ENCODE results near the gene ATR.

DNA sequence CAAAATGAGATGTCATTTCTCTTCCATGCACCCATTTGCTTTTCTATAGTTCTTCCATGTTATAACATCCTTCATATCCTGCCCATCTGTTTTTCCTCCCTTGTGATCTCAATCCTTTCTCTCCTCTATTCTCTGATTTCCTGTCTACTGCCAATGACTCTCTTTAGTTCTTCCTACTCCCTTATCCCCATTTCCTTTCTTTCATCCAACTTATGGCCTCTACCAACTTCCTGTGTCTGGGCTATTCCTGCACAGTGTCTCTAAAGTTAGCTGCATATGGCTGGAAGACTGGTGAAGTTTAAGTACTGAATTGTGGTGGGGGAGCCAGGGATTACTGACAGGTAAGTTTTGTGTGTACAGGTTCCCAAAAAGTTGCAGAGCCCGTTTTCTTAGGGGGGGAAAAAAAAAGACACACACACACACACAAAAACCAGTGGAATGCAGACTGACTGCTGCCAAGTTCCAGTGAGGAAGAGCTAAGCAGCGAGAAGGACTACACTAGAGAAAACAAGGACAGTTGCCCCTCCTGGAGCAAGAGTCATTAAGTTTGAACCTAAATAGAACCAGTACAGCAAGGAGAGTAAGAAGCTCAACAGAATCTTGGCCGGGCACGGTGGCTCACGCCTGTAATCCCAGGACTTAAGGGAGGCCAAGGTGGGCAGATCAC, 159.5 kb downstream of the ATR start:
- no peak for TF ChIP-seq EHMT2 (IDR thresholded peaks at IDR 0.05; ENCODE audit: low read depth)
- TF ChIP-seq, protein P1, sequence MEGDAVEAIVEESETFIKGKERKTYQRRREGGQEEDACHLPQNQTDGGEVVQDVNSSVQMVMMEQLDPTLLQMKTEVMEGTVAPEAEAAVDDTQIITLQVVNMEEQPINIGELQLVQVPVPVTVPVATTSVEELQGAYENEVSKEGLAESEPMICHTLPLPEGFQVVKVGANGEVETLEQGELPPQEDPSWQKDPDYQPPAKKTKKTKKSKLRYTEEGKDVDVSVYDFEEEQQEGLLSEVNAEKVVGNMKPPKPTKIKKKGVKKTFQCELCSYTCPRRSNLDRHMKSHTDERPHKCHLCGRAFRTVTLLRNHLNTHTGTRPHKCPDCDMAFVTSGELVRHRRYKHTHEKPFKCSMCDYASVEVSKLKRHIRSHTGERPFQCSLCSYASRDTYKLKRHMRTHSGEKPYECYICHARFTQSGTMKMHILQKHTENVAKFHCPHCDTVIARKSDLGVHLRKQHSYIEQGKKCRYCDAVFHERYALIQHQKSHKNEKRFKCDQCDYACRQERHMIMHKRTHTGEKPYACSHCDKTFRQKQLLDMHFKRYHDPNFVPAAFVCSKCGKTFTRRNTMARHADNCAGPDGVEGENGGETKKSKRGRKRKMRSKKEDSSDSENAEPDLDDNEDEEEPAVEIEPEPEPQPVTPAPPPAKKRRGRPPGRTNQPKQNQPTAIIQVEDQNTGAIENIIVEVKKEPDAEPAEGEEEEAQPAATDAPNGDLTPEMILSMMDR (IDR thresholded peaks at IDR 0.05), result no peak
- TF ChIP-seq, protein P2, sequence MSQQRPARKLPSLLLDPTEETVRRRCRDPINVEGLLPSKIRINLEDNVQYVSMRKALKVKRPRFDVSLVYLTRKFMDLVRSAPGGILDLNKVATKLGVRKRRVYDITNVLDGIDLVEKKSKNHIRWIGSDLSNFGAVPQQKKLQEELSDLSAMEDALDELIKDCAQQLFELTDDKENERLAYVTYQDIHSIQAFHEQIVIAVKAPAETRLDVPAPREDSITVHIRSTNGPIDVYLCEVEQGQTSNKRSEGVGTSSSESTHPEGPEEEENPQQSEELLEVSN (IDR thresholded peaks at IDR 0.05; ENCODE audit: borderline replicate concordance, low read depth), result no peak
- TF ChIP-seq, protein P3, sequence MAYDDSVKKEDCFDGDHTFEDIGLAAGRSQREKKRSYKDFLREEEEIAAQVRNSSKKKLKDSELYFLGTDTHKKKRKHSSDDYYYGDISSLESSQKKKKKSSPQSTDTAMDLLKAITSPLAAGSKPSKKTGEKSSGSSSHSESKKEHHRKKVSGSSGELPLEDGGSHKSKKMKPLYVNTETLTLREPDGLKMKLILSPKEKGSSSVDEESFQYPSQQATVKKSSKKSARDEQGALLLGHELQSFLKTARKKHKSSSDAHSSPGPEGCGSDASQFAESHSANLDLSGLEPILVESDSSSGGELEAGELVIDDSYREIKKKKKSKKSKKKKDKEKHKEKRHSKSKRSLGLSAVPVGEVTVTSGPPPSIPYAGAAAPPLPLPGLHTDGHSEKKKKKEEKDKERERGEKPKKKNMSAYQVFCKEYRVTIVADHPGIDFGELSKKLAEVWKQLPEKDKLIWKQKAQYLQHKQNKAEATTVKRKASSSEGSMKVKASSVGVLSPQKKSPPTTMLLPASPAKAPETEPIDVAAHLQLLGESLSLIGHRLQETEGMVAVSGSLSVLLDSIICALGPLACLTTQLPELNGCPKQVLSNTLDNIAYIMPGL (CRISPR knock-in tag; IDR thresholded peaks at IDR 0.05; ENCODE audit: borderline replicate concordance), result no peak
- TF ChIP-seq, protein P4, sequence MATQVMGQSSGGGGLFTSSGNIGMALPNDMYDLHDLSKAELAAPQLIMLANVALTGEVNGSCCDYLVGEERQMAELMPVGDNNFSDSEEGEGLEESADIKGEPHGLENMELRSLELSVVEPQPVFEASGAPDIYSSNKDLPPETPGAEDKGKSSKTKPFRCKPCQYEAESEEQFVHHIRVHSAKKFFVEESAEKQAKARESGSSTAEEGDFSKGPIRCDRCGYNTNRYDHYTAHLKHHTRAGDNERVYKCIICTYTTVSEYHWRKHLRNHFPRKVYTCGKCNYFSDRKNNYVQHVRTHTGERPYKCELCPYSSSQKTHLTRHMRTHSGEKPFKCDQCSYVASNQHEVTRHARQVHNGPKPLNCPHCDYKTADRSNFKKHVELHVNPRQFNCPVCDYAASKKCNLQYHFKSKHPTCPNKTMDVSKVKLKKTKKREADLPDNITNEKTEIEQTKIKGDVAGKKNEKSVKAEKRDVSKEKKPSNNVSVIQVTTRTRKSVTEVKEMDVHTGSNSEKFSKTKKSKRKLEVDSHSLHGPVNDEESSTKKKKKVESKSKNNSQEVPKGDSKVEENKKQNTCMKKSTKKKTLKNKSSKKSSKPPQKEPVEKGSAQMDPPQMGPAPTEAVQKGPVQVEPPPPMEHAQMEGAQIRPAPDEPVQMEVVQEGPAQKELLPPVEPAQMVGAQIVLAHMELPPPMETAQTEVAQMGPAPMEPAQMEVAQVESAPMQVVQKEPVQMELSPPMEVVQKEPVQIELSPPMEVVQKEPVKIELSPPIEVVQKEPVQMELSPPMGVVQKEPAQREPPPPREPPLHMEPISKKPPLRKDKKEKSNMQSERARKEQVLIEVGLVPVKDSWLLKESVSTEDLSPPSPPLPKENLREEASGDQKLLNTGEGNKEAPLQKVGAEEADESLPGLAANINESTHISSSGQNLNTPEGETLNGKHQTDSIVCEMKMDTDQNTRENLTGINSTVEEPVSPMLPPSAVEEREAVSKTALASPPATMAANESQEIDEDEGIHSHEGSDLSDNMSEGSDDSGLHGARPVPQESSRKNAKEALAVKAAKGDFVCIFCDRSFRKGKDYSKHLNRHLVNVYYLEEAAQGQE (IDR thresholded peaks at IDR 0.05), result no peak
- TF ChIP-seq CHD2 (IDR thresholded peaks at IDR 0.05; ENCODE audit: low read length, partially characterized antibody), result no peak
- TF ChIP-seq SREBF2 (IDR thresholded peaks at IDR 0.05), result no peak
- TF ChIP-seq RFX5 (IDR thresholded peaks at IDR 0.05), result no peak
